HG02623 (cell line): ENCODE measurements around the gene TTBK2.
"Not testable (repeated sequence)": the region's sequence is repeated elsewhere in the genome, so short reads cannot be mapped to it uniquely, and the experiment has no call there.

Experiments used
- ATAC-seq: cut with Tn5 transposase; IDR thresholded peaks from one replicate; pipeline ENCODE4 v1.9.1; 2021; ENCODE audit warnings: moderate library complexity; ENCODE audit not compliant: unreplicated experiment

The TTBK2 gene

DNA sequence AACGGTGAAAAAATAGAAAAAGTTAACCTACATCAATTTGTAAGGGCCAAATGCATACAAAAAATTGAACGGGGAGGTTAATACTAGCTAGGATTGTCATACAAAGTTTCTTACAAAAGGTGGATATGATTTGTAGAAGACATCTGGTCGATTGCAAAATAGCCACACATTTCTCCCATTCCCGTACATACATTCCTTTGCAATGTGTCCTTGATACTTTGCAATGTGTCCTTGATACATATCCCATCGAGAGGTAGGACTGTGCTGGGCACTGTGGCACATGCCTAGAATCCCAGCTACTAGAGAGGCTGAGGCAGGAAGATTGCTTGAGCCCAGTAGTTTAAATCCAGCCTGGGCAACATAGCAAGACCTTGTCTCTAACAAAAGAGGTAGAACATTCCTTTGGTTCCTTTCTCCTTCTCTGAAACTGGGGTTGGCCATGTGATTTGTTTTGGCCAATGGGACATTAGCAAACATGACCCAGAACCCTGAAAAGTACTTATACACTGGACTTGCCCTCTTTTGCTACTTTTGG lies 9.5 kb downstream of the TTBK2 start:
- no peak for ATAC-seq

DNA sequence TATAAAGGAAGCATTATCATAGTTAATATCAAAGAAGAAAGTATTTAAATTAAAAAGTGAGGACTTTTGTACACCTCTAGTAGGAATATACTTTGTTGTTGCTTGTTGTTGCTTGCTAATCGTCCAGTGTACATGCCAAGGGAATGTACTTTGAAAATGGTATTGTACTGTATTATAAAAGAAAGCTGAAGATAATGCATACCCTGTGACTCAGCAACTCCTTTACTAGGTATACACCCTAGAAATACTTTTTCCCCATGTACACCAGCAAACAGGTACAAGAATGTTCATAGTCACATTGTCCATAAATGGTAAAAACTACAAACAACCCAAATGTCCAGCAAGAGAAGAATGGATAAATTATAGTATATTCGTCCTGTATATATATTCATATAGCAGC lies 12.0 kb downstream of the TTBK2 start:
- no peak for ATAC-seq

DNA sequence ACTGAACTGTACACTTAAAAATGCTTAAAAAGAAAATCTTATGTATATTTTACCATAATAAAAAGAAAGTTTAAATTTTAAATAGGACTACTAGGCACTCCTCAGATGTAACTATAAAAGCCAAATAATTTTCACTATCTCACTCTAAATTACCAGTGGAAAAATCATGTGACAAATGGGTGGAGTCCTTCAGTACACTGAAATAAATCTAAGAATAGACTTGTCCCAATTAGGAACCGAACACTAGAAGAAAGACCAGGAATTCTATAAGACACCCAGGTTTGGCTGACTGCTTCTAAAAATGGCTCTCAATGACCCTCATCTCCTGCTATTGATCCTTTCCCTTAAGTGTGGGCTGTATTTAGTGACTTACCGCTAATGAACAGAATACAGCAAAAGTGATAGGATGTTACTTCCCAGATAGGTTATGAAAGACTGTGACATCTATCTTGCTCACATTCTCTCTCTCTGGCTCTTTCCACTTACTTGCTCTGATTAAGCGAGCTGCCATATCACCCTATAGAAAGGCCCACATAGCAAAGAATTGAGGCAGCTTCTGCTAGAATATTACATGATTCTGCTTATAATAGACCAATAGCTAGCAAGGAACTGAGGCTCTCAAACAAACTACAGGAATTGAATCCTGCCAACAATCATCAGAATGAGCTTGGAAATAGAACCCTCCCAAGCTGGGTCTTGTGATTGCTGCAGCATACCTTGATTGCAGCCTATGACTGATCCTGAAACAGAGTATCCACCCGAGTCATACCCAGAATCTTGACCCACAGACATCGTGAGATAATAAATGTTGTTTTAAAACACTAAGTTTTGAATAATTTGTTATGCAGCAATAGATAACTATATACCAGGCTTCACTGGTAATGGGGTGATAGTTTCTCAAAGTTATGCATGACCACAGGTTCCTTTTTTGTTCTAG lies 16.9 kb downstream of the TTBK2 start:
- no peak for ATAC-seq

DNA sequence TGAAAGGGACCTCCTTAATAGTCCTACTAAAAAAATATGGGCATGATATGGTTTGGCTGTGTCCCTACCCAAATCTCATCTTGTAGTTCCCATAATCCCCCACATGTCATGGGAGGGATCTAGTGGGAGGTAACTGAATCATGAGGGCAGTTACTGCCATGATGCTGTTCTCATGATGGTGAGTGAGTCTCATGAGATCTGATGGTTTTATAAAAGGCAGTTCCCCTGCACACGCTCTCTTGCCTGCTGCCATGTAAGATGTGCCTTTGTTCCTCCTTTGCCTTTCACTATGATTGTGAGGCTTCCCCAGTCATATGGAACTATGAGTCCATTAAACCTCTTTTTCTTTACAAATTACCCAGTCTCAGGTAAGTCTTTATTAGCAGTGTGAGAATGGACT lies 26.7 kb downstream of the TTBK2 start:
- not testable (repeated sequence) for ATAC-seq

DNA sequence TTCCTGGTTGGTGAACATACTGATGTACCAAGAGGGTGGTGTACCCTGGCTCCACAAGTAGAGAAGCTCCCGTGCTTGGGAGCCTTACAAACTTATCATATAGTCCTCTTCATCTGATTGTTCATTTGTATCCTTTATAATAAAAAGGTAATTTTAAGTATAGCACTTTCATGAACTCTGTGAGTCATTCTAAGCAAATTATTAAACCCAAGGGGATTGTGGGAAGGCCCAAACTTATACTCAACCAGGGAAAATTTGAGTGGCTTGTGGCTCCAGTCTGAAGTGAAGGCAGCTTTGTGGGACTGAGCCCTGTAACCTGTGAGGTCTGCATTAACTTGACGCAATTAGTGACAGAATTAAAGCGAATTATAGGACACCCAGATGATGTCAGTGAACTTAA lies 29.0 kb downstream of the TTBK2 start:
- ATAC-seq: no peak

DNA sequence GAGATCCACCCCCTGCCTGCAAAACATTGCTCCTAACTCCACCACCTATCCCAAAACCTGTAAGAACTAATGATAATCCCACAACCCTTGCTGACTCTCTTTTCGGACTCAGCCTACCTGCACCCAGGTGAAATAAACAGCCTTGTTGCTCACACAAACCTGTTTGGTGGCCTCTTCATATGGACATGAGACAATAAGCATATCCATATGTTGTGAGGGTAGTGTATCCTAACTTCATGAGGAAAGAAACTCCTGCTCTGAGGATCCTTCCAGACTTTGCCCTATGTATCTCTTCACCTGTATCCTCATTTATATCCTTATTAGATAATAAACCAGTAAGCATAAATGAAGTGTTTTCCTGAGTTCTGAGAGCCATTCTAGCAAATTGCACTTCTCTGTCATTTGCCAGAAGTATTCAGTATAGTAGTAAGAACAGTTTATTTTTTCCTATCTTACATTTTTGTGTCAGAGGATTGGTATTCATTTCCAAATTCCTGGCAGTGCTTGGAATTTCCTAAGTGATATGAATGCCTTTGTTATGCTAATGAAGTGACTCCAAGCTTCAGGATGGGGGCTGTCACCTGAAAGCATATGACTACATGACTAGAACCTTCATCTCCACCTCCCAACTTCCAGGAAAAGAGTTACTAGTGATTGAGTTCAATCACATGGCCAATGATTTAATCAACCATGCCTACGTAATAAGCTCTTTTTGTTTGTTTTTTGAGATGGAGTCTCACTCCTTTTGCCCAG lies 30.2 kb downstream of the TTBK2 start:
- ATAC-seq: no peak

DNA sequence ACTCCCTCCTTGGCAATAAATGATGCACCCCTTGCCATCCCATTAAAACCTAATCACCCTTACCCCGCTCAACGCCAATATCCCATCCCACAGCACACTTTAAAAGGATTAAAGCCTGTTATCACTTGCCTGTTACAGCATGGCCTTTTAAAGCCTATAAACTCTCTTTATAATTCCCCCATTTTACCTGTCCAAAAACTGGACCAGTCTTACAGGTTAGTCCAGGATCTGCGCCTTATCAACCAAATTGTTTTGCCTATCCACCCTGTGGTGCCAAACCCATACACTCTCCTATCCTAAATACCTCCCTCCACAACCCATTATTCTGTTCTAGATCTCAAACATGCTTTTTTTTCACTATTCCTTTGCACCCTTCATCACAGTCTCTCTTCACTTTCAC lies 33.2 kb downstream of the TTBK2 start:
- ATAC-seq: not testable (repeated sequence)

DNA sequence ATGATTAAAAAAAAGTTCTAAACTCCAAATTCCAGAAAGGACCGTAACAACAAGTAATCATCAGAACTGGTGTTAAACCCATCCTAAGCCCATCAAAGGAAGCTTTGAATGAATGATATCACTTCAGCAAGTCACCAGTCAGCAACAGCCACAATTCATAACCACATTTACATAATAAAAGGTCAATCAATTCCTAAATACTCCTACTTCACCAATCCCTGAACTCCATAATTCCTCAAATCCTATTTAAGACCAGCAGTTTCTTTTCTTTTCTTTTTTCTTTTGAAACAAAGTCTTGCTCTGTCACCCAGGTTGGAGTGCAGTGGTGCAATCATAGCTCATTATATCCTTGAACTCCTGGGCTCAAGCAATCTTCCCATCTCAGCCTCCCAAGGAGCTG lies 40.5 kb downstream of the TTBK2 start:
- ATAC-seq: no peak

DNA sequence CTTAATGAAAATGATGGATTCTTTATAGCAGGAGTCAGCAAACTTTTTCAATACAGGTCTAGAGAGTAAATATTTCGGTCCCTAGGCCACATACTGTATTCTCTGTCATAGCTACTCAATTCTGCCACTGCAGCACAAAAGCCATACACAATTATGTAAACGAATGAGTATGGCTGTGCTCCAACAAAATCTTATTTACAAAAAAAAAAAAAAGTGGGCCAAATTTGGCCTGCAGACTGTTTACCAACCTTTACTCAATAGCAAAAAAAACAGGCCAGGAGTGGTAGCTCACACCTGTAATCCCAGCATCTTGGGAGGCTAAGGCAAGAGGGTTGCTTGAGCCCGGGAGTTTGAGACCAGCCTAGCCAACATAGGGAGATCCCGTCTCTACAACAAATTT lies 41.1 kb downstream of the TTBK2 start:
- no peak for ATAC-seq

DNA sequence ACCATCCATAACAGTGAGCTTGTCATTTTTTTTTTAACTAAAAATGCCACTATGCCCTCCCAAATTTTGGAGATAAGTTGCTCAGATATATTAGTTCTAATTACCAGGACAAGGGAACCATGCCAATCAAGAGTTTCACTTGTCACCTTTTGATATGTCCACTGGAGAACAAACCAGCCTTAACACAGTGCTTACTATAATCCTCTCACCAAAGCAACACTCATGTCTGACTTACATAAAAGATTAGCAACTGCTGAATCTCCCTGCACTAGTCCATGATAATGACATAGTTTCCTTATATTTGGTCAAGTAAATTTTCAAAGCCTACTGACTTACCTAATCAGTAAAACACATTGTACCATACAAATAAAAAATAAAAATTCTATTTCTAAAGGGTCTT lies 44.4 kb downstream of the TTBK2 start:
- no peak for ATAC-seq

DNA sequence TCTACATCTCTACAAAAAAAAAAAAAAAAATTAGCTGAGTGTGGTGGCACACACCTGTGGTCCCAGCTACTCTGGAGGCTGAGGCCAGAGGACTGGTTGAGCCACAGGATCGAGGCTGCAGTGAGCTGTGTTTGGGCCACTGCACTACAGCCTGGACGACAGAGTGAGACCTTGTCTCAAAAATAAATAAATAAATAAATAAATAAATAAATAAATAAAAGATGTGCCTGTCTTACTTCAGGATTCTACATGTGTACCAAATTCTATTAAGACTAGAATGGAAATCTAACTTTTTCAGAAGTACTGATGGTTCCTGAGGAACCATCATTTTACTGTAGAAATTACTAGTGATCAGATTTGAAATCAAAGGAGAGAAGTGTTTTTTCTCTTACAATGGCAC lies 51.9 kb downstream of the TTBK2 start:
- no peak for ATAC-seq

DNA sequence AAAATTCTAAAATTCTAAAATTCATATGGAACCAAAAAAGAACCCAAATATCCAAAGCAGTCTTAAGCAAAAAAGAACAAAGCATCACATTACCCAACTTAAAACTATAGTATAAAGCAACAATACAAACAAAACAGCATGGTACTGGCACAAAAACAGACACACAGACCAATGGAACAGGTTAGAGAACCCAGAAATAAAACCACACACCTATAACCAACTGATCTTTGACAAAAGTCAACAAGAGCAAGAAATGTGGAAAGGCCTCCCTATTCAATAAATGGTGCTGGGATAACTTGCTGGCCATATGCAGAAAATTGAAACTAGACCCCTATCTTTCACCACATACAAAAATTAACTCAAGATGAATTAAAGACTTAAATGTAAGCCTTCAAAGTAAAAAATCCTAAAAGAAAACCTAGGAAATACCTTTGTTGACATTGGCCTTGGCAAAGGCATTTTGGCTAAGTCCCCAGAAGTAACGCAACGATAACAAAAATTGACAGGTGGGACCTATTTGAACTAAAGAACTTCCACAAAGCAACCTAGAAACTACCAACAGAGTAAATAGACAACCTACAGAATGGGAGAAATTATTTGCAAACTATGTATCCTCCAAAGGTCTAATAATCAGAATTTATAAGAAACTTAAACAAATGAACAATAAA lies 56.9 kb downstream of the TTBK2 start:
- ATAC-seq: no peak

DNA sequence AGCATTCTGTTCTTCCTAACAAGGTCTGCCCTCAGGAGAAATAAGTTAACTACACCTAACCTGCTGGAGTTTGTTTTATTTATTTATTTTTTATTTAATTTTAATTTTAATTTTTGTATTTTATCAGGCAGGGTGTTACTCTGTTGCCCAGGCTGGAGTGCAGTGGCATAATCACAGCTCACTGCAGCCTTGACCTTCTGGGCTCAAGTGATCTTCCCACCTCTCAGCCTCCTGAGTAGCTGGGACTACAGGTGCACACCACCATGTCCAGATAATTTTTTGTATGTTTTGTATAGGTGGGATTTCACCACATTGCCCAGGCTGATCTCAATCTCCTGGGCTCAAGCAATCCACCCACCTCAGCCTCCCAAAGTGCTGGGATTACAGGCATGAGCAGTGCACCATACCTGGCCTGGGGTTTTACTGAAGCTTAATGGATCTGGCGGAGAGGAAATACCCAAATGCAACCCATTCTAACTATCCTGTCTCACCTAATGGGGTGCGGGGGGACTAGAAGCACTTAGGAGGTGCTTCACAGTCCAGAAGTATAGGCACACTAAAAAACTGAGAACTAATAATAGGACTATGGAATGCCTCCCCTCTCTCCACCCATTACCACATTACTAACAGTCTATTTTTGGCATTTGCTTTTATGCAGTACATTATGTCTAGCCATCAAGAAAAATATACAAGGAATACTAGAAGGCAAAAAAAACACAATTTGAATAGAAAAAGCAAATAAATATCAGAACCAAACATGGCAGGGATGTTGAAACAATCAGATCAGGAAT lies 61.4 kb downstream of the TTBK2 start:
- no peak for ATAC-seq

DNA sequence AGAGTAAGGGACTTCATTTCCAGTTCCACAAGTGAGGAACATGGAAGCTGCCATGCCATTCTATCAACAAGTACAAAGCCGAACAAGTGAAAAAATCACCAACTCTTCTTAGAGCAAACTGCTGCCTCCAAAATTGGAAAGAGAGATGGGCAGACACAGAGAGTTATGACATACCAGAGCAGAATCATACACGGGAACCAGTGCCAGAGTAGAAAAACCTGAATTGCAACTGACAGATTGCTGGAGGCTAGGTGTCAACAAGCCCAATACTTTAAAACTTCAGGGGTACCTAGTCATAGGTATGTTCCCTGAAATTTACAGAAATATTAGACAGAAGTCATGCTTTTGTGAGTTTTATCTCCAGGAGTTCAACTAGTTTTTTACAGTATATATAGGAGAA lies 62.0 kb downstream of the TTBK2 start:
- no peak for ATAC-seq

DNA sequence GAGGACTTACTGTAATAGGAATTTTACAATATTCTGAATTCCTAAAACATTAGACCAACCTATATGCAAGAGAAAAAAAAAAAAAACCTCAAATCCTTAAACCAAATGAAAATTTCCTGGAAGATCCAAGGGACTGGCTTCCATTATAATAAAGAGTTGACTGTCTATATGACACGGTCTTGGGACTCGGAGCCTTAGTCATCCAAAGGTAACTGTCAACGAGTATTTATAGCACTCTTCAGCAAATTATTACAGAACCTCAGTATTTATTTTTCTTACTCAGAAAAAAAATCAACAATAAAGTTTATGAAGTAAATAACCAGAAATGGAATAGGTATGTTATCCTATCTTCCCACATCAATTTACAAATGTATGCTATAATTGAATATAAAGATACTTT lies 66.0 kb downstream of the TTBK2 start:
- ATAC-seq: no peak

DNA sequence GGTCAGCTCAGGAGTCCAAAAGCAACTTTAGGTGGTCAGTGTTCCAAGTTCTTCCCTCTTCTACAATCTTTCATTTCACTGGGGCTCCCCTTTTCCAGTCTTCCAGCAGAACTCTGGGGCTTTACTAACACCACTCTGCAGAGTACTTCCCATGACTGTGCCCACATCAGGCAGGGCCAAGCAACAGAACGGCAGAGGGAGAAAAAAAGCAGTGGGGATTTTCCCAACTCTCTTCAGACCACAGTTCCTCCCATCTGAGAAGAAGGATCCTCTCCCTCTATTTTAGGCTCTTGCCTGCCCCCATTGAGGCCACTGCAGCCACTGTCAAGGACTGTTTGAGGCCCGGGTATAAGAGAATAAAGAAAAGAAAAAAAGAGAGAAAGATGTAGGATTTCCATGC lies 70.7 kb downstream of the TTBK2 start:
- no peak for ATAC-seq

DNA sequence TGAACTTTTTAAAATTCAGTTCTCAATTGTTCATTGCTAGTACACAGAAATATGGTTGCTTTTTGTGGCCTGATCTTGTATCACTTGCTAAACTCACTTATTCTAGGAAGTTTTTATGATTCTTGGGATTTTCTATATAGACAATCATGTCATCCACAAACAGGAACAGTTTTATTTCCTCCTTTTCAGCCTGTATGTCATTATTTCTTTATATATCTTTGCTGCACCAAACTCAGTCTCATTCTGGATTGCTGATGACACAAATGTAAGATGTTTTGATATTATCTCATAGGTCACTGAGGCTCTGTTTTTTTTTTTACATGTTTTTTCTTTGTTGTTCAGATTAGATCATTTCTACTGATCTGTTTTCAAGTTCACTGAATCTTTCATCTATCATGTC lies 71.7 kb downstream of the TTBK2 start:
- no peak for ATAC-seq

DNA sequence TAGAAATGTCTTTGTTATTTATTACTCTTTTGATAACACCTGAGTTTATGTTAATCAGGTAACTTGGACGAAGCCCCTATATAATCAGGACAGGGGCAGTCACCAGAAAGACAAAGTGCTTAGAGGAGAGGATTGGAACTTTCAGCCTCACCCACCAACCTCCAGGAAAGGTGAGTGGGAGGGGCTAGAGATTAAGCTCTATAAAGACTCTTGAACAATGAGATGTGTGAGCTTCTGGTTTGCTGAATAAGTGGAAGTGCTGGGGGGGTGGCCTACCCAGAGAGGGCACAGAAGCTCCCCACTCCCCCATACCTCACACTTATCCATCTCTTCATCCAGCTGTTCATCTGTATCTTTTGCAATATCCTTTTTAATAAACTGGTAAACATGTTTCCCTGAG lies 73.9 kb downstream of the TTBK2 start:
- no peak for ATAC-seq

DNA sequence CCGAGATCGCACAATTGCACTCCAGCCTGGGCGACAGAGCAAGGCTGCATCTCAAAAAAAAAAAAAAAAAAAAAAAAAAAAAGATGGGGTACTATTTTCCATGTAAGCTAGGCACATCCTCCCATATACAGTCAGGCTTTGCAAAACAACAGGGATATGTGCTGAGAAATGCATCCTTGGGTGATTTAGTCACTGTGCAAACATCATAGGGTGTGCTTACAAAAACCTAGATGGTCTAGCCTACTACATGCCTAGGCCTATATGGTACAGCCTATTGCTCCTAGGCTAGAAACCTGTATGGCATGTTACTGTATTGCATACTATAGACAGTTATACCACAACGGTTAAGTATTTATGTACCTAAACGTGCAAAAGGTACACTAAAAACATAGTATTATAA lies 75.0 kb downstream of the TTBK2 start:
- no peak for ATAC-seq

DNA sequence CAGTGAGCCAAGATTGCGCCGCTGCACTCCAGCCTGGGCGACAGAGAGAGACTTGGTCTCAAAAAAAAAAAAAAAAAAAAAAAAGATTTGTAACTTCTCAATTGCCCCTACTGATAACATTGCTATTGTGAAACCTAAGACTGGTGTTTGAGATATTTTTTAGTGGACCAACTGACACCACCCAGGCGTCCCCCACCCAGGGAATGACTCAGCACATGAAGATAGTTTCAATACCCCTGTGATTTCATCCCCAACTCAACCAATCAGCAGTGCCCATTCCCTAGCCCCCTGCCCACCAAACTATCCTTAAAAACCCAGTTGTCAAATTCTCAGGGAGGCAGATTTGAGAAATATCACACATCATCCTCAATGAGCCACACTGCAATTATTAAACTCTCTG lies 76.9 kb downstream of the TTBK2 start:
- ATAC-seq: no peak

DNA sequence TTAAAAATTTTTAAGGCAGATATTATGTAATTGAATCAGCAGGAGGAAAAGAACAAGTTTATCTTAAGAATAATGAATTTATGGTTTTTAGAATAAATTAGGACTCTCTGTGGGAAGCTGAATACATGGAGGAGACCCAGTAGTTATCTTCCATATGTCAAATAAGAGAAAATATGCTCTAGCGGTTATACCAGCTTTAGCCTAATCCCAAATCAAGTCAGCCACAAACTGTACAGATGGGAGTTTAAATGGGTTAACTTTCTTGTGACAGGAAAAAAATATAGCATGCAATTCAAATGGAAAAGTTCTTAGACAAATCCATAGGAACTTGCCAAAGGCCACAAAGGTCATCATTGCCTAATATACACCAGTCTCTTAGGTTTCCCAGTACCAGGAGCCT lies 84.3 kb downstream of the TTBK2 start:
- ATAC-seq: no peak
